Effector memory CD8-positive, alpha-beta T cell (primary cell): ENCODE results near the gene TMEM131.

Source experiments
- ATAC-seq: fragments of 150-1000 bp; cut with Tn5 transposase; replicated peaks from 2 replicates; pipeline ENCODE4 v1.10.0; 2021; ENCODE audit warnings: mild to moderate bottlenecking, moderate library complexity
- DNase-seq, 3 experiments: peaks; one replicate each; pipeline ENCODE4 v3.0.0; 2021
- H3K27ac Mint-ChIP-seq, 2 donors: one replicate each; pipeline ENCODE4 v1.8.0; 2022; ENCODE audit warnings: mild to moderate bottlenecking in 2 of 2, mixed read lengths in 2 of 2, moderate library complexity in 2 of 2
- H3K27me3 Mint-ChIP-seq, 2 donors: one replicate each; pipeline ENCODE4 v1.8.0; 2022; ENCODE audit warnings: mixed read lengths in 2 of 2
- H3K36me3 Mint-ChIP-seq: one replicate; pipeline ENCODE4 v1.8.0; 2022; ENCODE audit warnings: mild to moderate bottlenecking, moderate library complexity, mixed read lengths; ENCODE audit not compliant: insufficient read depth
- H3K4me1 Mint-ChIP-seq, 2 donors: one replicate each; pipeline ENCODE4 v1.8.0; 2022; ENCODE audit warnings: low read depth in 2 of 2, mixed read lengths in 2 of 2
- H3K4me3 Mint-ChIP-seq, 2 donors: one replicate each; pipeline ENCODE4 v1.8.0; 2022; ENCODE audit warnings: mild to moderate bottlenecking in 2 of 2, mixed read lengths in 2 of 2, moderate library complexity in 2 of 2
- H3K9me3 Mint-ChIP-seq, 2 donors: one replicate each; pipeline ENCODE4 v1.8.0; 2022; ENCODE audit warnings: mixed read lengths in 2 of 2

The TMEM131 gene

GRCh38 chr2:97796465-97797126 is 199.2 kb downstream of the TMEM131 start:
- Mint-ChIP-seq H3K27me3 (no peaks in the 10 kb centered on the region), H3K4me3 (no peak overlapping the region), H3K4me1 (no peaks in the 10 kb centered on the region), H3K36me3 (peaks cover 43% of the 10 kb centered on the region), H3K9me3 (no peaks in the 10 kb centered on the region), H3K27ac (peak overlapping the region in 1 of 2 donors; percentile 51)
- ATAC-seq, result no peak
- DNase-seq, result no peak

DNA sequence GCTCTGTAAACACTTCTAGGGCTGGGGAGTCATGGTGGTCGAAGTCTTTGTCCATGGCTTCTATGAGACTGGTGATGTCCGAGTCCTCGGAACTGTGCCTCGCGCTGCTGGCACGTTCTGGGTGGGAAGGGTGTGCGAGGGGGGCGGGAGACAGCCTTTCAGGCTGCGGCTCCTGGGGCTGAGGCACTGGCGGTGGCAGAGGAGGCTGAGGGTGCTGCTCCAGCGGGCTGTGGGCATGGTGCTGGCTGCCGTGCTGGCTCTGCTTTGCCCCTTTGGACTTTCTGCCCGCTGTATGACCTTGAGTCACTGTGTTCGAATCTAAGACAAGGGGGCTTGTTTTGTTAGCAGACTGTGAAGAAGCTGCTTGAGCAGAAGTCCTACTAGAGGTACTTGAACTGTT is 203.3 kb downstream of the TMEM131 start:
- H3K4me1 Mint-ChIP-seq, result no peaks in the 10 kb centered on the region
- peaks cover 42% of the 10 kb centered on the region for H3K36me3 Mint-ChIP-seq
- H3K9me3 Mint-ChIP-seq, result no peaks in the 10 kb centered on the region
- no peak overlapping the region for H3K4me3 Mint-ChIP-seq
- ATAC-seq (no peak), DNase-seq (no peak)
- no peak overlapping the region for H3K27ac Mint-ChIP-seq
- H3K27me3 Mint-ChIP-seq, result no peaks in the 10 kb centered on the region

- Mint-ChIP-seq H3K27ac (no peak overlapping the region), H3K4me1 (no peaks in the 10 kb centered on the region), H3K36me3 (peaks cover 33% of the 10 kb centered on the region), H3K9me3 (no peaks in the 10 kb centered on the region), H3K4me3 (no peak overlapping the region), H3K27me3 (no peaks in the 10 kb centered on the region)
- ATAC-seq, result no peak
- no peak for DNase-seq
These were observed 206.6 kb downstream of the TMEM131 start for GRCh38 chr2:97788986-97789644.

DNA sequence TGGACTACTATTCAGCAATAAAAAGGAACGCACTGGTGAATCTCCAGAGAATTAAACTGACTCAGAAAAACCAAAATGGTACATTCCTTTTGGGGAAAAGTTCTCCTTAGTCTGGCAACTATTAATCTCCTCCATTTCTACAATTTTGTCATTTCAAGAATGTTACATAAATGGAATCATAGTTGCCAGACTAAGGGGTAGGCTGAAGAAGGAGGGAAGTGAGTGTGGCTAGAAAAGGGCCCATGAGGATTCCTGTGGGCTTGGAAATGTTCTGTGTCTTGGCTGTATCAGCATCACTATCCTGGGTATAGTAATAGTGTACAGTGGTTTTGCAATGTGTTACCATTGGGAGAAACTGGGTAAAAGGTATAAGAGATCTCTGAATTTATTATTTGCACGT is 209.9 kb downstream of the TMEM131 start:
- H3K27ac Mint-ChIP-seq, result no peak overlapping the region
- H3K4me3 Mint-ChIP-seq, result no peak overlapping the region
- H3K9me3 Mint-ChIP-seq, result no peaks in the 10 kb centered on the region
- peaks cover 10% of the 10 kb centered on the region for H3K36me3 Mint-ChIP-seq
- no peaks in the 10 kb centered on the region for H3K27me3 Mint-ChIP-seq
- H3K4me1 Mint-ChIP-seq, result peaks cover 0 to 5% of the 10 kb centered on the region in 2 donors
- ATAC-seq (no peak), DNase-seq (no peak)

DNA sequence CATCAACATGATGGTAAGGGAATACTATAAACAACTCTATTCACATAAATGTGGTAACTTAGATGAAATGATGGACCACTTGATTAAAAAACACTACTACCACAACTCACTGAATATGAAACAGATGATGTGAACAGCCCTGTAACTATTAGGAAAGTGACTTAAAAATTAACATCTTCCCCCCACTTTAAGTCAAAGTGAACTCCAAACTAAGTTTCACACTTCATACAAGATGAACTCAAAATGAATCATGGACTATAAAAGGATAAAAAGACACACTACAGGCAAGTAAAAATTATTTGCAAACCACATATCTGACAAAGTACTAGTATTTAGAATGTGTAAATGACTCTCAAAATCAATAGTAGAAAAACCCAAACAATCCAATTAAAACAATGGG is 210.8 kb downstream of the TMEM131 start:
- H3K36me3 Mint-ChIP-seq, result peaks cover 10% of the 10 kb centered on the region
- no peaks in the 10 kb centered on the region for H3K9me3 Mint-ChIP-seq
- no peak for DNase-seq
- H3K27me3 Mint-ChIP-seq, result no peaks in the 10 kb centered on the region
- H3K27ac Mint-ChIP-seq, result no peak overlapping the region
- no peak overlapping the region for H3K4me3 Mint-ChIP-seq
- no peak for ATAC-seq
- H3K4me1 Mint-ChIP-seq, result peaks cover 0 to 5% of the 10 kb centered on the region in 2 donors

- ATAC-seq (no peak), DNase-seq (no peak)
- no peaks in the 10 kb centered on the region for H3K27me3 Mint-ChIP-seq
- no peak overlapping the region for H3K4me3 Mint-ChIP-seq
- H3K27ac Mint-ChIP-seq, result no peak overlapping the region
- no peaks in the 10 kb centered on the region for H3K9me3 Mint-ChIP-seq
- peaks cover 3 to 5% of the 10 kb centered on the region in 2 donors for H3K4me1 Mint-ChIP-seq
- H3K36me3 Mint-ChIP-seq, result no peaks in the 10 kb centered on the region
These were observed 213.8 kb downstream of the TMEM131 start for GRCh38 chr2:97781981-97782380.

GRCh38 chr2:97779141-97779540 is 216.6 kb downstream of the TMEM131 start:
- peaks cover 8% of the 10 kb centered on the region for H3K36me3 Mint-ChIP-seq

GRCh38 chr2:97775074-97775473 is 220.7 kb downstream of the TMEM131 start:
- Mint-ChIP-seq H3K27ac (peak overlapping the region in 1 of 2 donors; percentile 61), H3K36me3 (peaks cover 8% of the 10 kb centered on the region), H3K4me3 (no peak overlapping the region), H3K9me3 (no peaks in the 10 kb centered on the region), H3K4me1 (peaks cover 3 to 12% of the 10 kb centered on the region in 2 donors), H3K27me3 (no peaks in the 10 kb centered on the region)
- ATAC-seq (no peak), DNase-seq (no peak)

More at GRCh38 chr2:97779141-97779540, 216.6 kb downstream of the TMEM131 start:
- ATAC-seq, result no peak
- no peaks in the 10 kb centered on the region for H3K9me3 Mint-ChIP-seq
- no peaks in the 10 kb centered on the region for H3K27me3 Mint-ChIP-seq
- no peak for DNase-seq
- H3K4me3 Mint-ChIP-seq, result no peak overlapping the region
- H3K27ac Mint-ChIP-seq, result peak overlapping the region in 1 of 2 donors; percentile 83
- H3K4me1 Mint-ChIP-seq, result peaks cover 3 to 10% of the 10 kb centered on the region in 2 donors

GRCh38 chr2:97774425-97774824 is 221.3 kb downstream of the TMEM131 start:
- no peaks in the 10 kb centered on the region for H3K9me3 Mint-ChIP-seq
- ATAC-seq, result no peak
- H3K4me3 Mint-ChIP-seq, result no peak overlapping the region
- H3K4me1 Mint-ChIP-seq, result peaks cover 3 to 12% of the 10 kb centered on the region in 2 donors
- H3K27ac Mint-ChIP-seq, result peak overlapping the region in 1 of 2 donors; percentile 61
- peaks cover 8% of the 10 kb centered on the region for H3K36me3 Mint-ChIP-seq
- no peak for DNase-seq
- no peaks in the 10 kb centered on the region for H3K27me3 Mint-ChIP-seq

GRCh38 chr2:97770445-97770844 is 225.3 kb downstream of the TMEM131 start:
- no peak for DNase-seq
- ATAC-seq, result no peak
- peaks cover 0 to 12% of the 10 kb centered on the region in 2 donors for H3K4me1 Mint-ChIP-seq
- peaks cover 7% of the 10 kb centered on the region for H3K36me3 Mint-ChIP-seq
- no peak overlapping the region for H3K27ac Mint-ChIP-seq
- no peaks in the 10 kb centered on the region for H3K9me3 Mint-ChIP-seq
- H3K27me3 Mint-ChIP-seq, result no peaks in the 10 kb centered on the region
- no peak overlapping the region for H3K4me3 Mint-ChIP-seq

DNA sequence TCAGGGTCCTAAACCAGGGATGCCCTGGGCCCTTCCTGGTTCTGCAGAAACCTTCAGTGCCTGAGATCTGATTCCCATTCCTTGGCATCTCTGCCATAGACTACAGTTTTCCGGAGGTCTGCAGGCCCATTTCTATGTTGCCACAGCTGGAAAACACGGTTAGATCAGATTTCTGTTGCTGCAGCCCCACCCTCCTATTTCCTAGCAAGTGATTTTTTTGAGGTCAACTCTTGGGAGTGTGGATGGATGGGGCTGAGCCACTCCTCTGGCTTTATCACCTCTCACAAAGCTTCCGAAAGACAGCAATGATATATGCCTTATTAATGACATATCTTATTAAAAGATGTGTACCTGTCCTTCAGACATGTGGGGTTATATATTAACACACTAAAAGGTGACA is 226.0 kb downstream of the TMEM131 start:
- no peak for ATAC-seq
- Mint-ChIP-seq H3K4me1 (peaks cover 0 to 12% of the 10 kb centered on the region in 2 donors), H3K27ac (peak overlapping the region in 1 of 2 donors; percentile 20), H3K4me3 (no peak overlapping the region), H3K9me3 (no peaks in the 10 kb centered on the region), H3K27me3 (no peaks in the 10 kb centered on the region), H3K36me3 (peaks cover 13% of the 10 kb centered on the region)
- no peak for DNase-seq

GRCh38 chr2:97769308-97769707 is 226.4 kb downstream of the TMEM131 start:
- Mint-ChIP-seq H3K27ac (peak overlapping the region in 1 of 2 donors; percentile 20), H3K4me3 (no peak overlapping the region), H3K4me1 (peaks cover 0 to 8% of the 10 kb centered on the region in 2 donors), H3K9me3 (no peaks in the 10 kb centered on the region), H3K27me3 (no peaks in the 10 kb centered on the region), H3K36me3 (peaks cover 13% of the 10 kb centered on the region)
- DNase-seq (no peak), ATAC-seq (no peak)

- DNase-seq, result no peak
- no peak for ATAC-seq
- Mint-ChIP-seq H3K27ac (peak overlapping the region in 1 of 2 donors; percentile 83), H3K4me1 (peaks cover 10 to 11% of the 10 kb centered on the region in 2 donors), H3K9me3 (no peaks in the 10 kb centered on the region), H3K36me3 (peaks cover 22% of the 10 kb centered on the region), H3K4me3 (no peak overlapping the region), H3K27me3 (no peaks in the 10 kb centered on the region)
These were observed 229.2 kb downstream of the TMEM131 start for GRCh38 chr2:97766567-97766966.

DNA sequence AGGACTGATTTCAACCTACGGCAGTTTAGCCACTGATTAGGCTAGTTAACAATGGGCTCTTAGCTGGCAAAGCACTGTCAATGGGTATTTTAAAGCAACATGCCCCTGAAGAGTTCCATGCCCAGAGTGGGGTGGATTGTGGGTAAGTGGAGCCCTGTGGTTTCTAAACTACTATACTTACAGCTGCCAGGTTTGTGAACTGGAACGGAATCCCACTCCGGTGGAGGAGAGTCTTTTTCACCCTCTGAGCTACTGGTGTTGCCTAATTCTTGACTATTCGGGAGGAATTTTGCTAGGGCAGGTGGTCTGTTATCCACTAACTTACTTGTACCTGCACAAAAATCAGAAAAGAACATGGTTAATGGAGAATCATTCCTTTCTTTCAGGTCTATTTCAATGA is 229.8 kb downstream of the TMEM131 start:
- Mint-ChIP-seq H3K36me3 (peaks cover 26% of the 10 kb centered on the region), H3K4me1 (peaks cover 9 to 15% of the 10 kb centered on the region in 2 donors), H3K27ac (peak overlapping the region in 1 of 2 donors; percentile 72), H3K27me3 (no peaks in the 10 kb centered on the region), H3K4me3 (no peak overlapping the region), H3K9me3 (no peaks in the 10 kb centered on the region)
- ATAC-seq, result no peak
- no peak for DNase-seq
